GM06990 (cell line): ENCODE results near the gene OIT3.

ENCODE experiments used
- DNase-seq: peaks from one replicate; pipeline ENCODE4 v3.0.0-alpha.2; 2011; ENCODE audit not compliant: insufficient read length; ENCODE audit errors: extremely low read depth
- H3K27me3 ChIP-seq: replicated peaks from 2 replicates; pipeline ENCODE4 v1.6.0; 2011; ENCODE audit warnings: low read length; ENCODE audit not compliant: control insufficient read depth, insufficient read depth
- H3K36me3 ChIP-seq: 2 replicates; pipeline ENCODE4 v1.5.1; 2011; ENCODE audit warnings: low read length; ENCODE audit not compliant: control insufficient read depth, insufficient read depth
- H3K4me3 ChIP-seq: replicated peaks from 2 replicates; pipeline ENCODE4 v1.5.1; 2011; ENCODE audit warnings: low read depth, mild to moderate bottlenecking, control low read depth, low read length
- TF ChIP-seq, protein P1 (sequence below): IDR thresholded peaks from 2 replicates; pipeline ENCODE4 v1.5.1; 2011; ENCODE audit warnings: low read length, control low read depth, mild to moderate bottlenecking, inconsistent platforms; ENCODE audit not compliant: insufficient read depth, poor library complexity, severe bottlenecking

OIT3 gene

GRCh38 chr10:72893136-72893798 lies at the start of gene OIT3:
Gene OIT3 (plus strand): TSS chr10:72893739. CDS start chr10:72893799, 60 bp downstream.
- TF ChIP-seq, protein P1, sequence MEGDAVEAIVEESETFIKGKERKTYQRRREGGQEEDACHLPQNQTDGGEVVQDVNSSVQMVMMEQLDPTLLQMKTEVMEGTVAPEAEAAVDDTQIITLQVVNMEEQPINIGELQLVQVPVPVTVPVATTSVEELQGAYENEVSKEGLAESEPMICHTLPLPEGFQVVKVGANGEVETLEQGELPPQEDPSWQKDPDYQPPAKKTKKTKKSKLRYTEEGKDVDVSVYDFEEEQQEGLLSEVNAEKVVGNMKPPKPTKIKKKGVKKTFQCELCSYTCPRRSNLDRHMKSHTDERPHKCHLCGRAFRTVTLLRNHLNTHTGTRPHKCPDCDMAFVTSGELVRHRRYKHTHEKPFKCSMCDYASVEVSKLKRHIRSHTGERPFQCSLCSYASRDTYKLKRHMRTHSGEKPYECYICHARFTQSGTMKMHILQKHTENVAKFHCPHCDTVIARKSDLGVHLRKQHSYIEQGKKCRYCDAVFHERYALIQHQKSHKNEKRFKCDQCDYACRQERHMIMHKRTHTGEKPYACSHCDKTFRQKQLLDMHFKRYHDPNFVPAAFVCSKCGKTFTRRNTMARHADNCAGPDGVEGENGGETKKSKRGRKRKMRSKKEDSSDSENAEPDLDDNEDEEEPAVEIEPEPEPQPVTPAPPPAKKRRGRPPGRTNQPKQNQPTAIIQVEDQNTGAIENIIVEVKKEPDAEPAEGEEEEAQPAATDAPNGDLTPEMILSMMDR, result no peak
- no peak within 1 kb of the TSS for H3K4me3 ChIP-seq
- DNase-seq, result no peak
- no peaks in the 10 kb centered on the region for H3K27me3 ChIP-seq
- H3K36me3 ChIP-seq, result no peaks in the 10 kb centered on the region

DNA sequence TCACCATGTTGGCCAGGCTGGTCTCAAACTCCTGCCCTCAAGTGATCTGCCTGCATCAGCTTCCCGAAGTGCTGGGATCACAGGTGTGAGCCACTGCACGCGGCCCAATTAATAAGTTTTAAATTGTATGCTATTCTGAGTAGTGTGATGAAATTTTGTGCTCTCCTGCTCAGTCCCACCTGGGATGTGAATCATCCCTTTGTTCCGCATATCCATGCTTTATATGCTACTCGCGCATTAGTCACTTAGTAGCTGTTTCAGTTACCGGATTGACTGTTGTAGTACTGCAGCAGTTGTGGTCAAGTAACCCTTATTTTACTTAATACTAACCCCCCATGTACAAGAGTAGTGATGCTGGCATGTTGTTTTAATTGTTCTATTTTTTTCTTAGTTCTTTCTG lies 47.3 kb upstream of the OIT3 start:
- TF ChIP-seq, protein P1, result no peak
- Histone ChIP-seq H3K36me3 (no peaks in the 10 kb centered on the region), H3K4me3 (no peak overlapping the region), H3K27me3 (no peaks in the 10 kb centered on the region)
- DNase-seq, result no peak

GRCh38 chr10:72847681-72848080 lies 45.9 kb upstream of the OIT3 start:
- H3K36me3 ChIP-seq, result no peaks in the 10 kb centered on the region
- TF ChIP-seq, protein P1, result no peak
- H3K4me3 ChIP-seq, result no peak overlapping the region
- H3K27me3 ChIP-seq, result no peaks in the 10 kb centered on the region
- DNase-seq, result no peak

- no peaks in the 10 kb centered on the region for H3K27me3 ChIP-seq
- no peak for DNase-seq
- no peaks in the 10 kb centered on the region for H3K36me3 ChIP-seq
- no peak overlapping the region for H3K4me3 ChIP-seq
- TF ChIP-seq, protein P1, result no peak
Observed at GRCh38 chr10:72850861-72851260, 42.7 kb upstream of the OIT3 start.

- no peaks in the 10 kb centered on the region for H3K36me3 ChIP-seq
- no peaks in the 10 kb centered on the region for H3K27me3 ChIP-seq
- TF ChIP-seq, protein P1, result no peak
- DNase-seq, result no peak
- H3K4me3 ChIP-seq, result no peak overlapping the region
Observed at GRCh38 chr10:72851509-72851908, 42.0 kb upstream of the OIT3 start.

- Histone ChIP-seq H3K27me3 (no peaks in the 10 kb centered on the region), H3K36me3 (no peaks in the 10 kb centered on the region), H3K4me3 (no peak overlapping the region)
- DNase-seq, result no peak
- TF ChIP-seq, protein P1, result no peak
Observed at GRCh38 chr10:72852508-72852907, 41.0 kb upstream of the OIT3 start.
